Suprapubic skin (tissue), 3 donors: Measurements from ENCODE around the gene ITPK1.
"Not testable (repeated sequence)": the region's sequence is repeated elsewhere in the genome, so short reads cannot be mapped to it uniquely, and the experiment has no call there.

Experiments used
- POLR2A ChIP-seq, 2 donors: fragments of 450-650 bp; IDR thresholded peaks; one replicate each; pipeline ENCODE4 v1.6.1; 2017; ENCODE audit warnings: antibody characterized with exemption in 2 of 2, mild to moderate bottlenecking in 2 of 2, moderate library complexity in 2 of 2
- TF ChIP-seq, protein P1 (sequence below), 2 donors: fragments of 200-600 bp in 1 of 2; fragments of 450-650 bp in 1 of 2; sonication (generic) in 1 of 2; IDR thresholded peaks; one replicate each; pipeline ENCODE4 v1.5.1; 2016 to 2019; ENCODE audit warnings: antibody characterized with exemption in 2 of 2, mild to moderate bottlenecking in 1 of 2, moderate library complexity in 1 of 2

DNA sequence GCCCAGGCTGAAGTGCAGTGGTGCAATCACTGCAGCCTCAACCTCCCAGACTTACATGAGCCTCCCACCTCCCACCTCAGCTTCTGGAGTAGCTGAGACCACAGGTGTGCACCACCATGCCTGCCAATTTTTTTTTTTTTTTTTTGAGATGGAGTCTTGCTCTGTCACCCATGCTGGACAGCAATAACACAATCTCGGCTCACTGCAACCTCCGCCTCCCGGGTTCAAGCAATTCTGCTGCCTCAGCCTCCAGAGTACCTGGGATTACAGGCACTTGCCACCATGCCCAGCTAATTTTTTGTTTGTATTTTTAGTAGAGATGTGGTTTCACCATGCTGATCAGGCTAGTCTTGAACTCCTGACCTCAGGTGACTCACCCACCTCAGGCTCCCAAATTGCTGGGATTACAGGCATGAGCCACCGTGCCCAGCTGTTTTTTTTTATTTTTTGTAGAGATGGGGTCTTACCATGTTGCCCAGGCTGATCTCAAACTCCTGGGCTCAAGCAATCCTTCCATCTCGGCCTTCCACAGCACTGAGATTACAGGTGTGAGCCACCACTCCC lies 15.6 kb upstream of the ITPK1 start:
- TF ChIP-seq, protein P1, sequence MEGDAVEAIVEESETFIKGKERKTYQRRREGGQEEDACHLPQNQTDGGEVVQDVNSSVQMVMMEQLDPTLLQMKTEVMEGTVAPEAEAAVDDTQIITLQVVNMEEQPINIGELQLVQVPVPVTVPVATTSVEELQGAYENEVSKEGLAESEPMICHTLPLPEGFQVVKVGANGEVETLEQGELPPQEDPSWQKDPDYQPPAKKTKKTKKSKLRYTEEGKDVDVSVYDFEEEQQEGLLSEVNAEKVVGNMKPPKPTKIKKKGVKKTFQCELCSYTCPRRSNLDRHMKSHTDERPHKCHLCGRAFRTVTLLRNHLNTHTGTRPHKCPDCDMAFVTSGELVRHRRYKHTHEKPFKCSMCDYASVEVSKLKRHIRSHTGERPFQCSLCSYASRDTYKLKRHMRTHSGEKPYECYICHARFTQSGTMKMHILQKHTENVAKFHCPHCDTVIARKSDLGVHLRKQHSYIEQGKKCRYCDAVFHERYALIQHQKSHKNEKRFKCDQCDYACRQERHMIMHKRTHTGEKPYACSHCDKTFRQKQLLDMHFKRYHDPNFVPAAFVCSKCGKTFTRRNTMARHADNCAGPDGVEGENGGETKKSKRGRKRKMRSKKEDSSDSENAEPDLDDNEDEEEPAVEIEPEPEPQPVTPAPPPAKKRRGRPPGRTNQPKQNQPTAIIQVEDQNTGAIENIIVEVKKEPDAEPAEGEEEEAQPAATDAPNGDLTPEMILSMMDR (IDR thresholded peaks at IDR 0.05) = not testable (repeated sequence)
- not testable (repeated sequence) for TF ChIP-seq POLR2A (IDR thresholded peaks at IDR 0.05)
